HEK293 (cell line): Measurements from ENCODE around the gene PHAF1.

Experiments
- CTCF ChIA-PET: fragments of 350-600 bp; formaldehyde crosslinking; extraction: SDS; loops from one replicate; lab custom pipeline; 2021; ENCODE audit warnings: antibody characterized with exemption; lab: Yijun Ruan, JAX
- POLR2A ChIA-PET: fragments of 300-600 bp; formaldehyde crosslinking; extraction: SDS; loops from one replicate; lab custom pipeline; 2020; ENCODE audit warnings: antibody characterized with exemption, inconsistent platforms; lab: Yijun Ruan, JAX
- H3K27ac ChIP-seq: fragments of 200-500 bp; sonication (Bioruptor generic); 2 replicates; pipeline ENCODE4 v1.5.1; 2014; ENCODE audit warnings: low read depth, low read length, control low read depth, inconsistent platforms; ENCODE audit errors: extremely low read depth
- H3K36me3 ChIP-seq, 2 experiments: fragments of 200-500 bp in 1 of 2; sonication (Bioruptor generic) in 1 of 2; 1 replicate in 1 of 2; 2 replicates in 1 of 2; pipeline ENCODE4 v1.5.1; 2014 to 2017; ENCODE audit warnings: inconsistent platforms in 2 of 2, low read length in 2 of 2; ENCODE audit not compliant: control insufficient read depth in 2 of 2, insufficient read depth in 1 of 2
- H3K4me1 ChIP-seq: fragments of 200-500 bp; sonication (Bioruptor generic); 2 replicates; pipeline ENCODE4 v1.5.1; 2014; ENCODE audit warnings: mild to moderate bottlenecking, low read length, inconsistent platforms; ENCODE audit not compliant: control insufficient read depth, insufficient read depth
- H3K4me3 ChIP-seq: 2 replicates; pipeline ENCODE4 v1.5.1; 2011; ENCODE audit warnings: low read depth, mild to moderate bottlenecking, control low read depth, low read length, moderate library complexity
- H3K9me3 ChIP-seq: fragments of 200-500 bp; sonication (Bioruptor generic); 2 replicates; pipeline ENCODE4 v1.5.1; 2014; ENCODE audit warnings: low read depth, low read length, inconsistent platforms; ENCODE audit not compliant: control insufficient read depth, insufficient read depth
- KLF17 ChIP-seq: fragments of 450-650 bp; formaldehyde crosslinking; IDR thresholded peaks from 2 replicates; pipeline ENCODE4 v1.5.1; 2016; ENCODE audit warnings: missing biosample characterization, missing genetic modification characterization
- KLF9 ChIP-seq: fragments of 450-650 bp; formaldehyde crosslinking; IDR thresholded peaks from 2 replicates; pipeline ENCODE4 v1.5.1; 2016; ENCODE audit warnings: missing biosample characterization, missing genetic modification characterization, low read depth
- PATZ1 ChIP-seq: fragments of 450-650 bp; formaldehyde crosslinking; IDR thresholded peaks from 2 replicates; pipeline ENCODE4 v1.5.1; 2016; ENCODE audit warnings: missing biosample characterization, missing genetic modification characterization
- PRDM1 ChIP-seq: fragments of 450-650 bp; formaldehyde crosslinking; IDR thresholded peaks from 2 replicates; pipeline ENCODE4; 2016; ENCODE audit warnings: missing biosample characterization, missing genetic modification characterization
- PRDM10 ChIP-seq: fragments of 450-650 bp; formaldehyde crosslinking; IDR thresholded peaks from 2 replicates; pipeline ENCODE4 v1.5.1; 2016; ENCODE audit warnings: missing biosample characterization, missing genetic modification characterization
- TCF7L2 ChIP-seq: IDR thresholded peaks from 2 replicates; pipeline ENCODE4 v1.6.1; 2011; ENCODE audit warnings: low read depth, mild to moderate bottlenecking, inconsistent platforms, low read length, moderate library complexity, borderline replicate concordance
- ZNF18 ChIP-seq: fragments of 450-650 bp; formaldehyde crosslinking; IDR thresholded peaks from 2 replicates; pipeline ENCODE4 v1.5.1; 2016; ENCODE audit warnings: missing biosample characterization, missing genetic modification characterization
- ZNF2 ChIP-seq: fragments of 450-650 bp; formaldehyde crosslinking; IDR thresholded peaks from 2 replicates; pipeline ENCODE4 v1.5.1; 2016; ENCODE audit warnings: missing biosample characterization, missing genetic modification characterization
- ZNF221 ChIP-seq: fragments of 450-650 bp; formaldehyde crosslinking; IDR thresholded peaks from 2 replicates; pipeline ENCODE4 v1.5.1; 2017; ENCODE audit warnings: missing biosample characterization, missing genetic modification characterization, borderline replicate concordance
- ZNF548 ChIP-seq: fragments of 450-650 bp; formaldehyde crosslinking; IDR thresholded peaks from 2 replicates; pipeline ENCODE4 v1.5.1; 2016; ENCODE audit warnings: missing biosample characterization, missing genetic modification characterization
- ZSCAN18 ChIP-seq: fragments of 450-650 bp; formaldehyde crosslinking; IDR thresholded peaks from 2 replicates; pipeline ENCODE4 v1.5.1; 2016; ENCODE audit warnings: missing biosample characterization, missing genetic modification characterization
- ZSCAN30 ChIP-seq: fragments of 450-650 bp; IDR thresholded peaks from 2 replicates; pipeline ENCODE4 v1.5.1; 2018; ENCODE audit warnings: missing biosample characterization, mild to moderate bottlenecking, missing genetic modification characterization, moderate library complexity

Gene PHAF1

GRCh38 chr16:67179421-67180080, 69.8 kb downstream of the PHAF1 start (continued):
- TF ChIP-seq PRDM10 (tag by site-specific recombination): no peak

- TF ChIP-seq KLF9: 0 out of 2 replicates have a peak, but pooled peaks have one; percentile 13
- no peak for TF ChIP-seq PATZ1 (tag by site-specific recombination)
- TF ChIP-seq, all 188 proteins: peak for 1
- CTCF ChIA-PET: interaction anchor here (1.0 kb wide), 1 partner anchor 18 kb away, joined by 5 read pairs; no protein-coding TSS in a partner anchor
Measured at GRCh38 chr16:67180166-67180565, 70.4 kb downstream of the PHAF1 start.

GRCh38 chr16:67181346-67181745, 71.6 kb downstream of the PHAF1 start:
- ChIA-PET POLR2A (interaction anchor here (0.7 kb wide), 1 partner anchor 206 kb away, joined by 7 read pairs; no protein-coding TSS in a partner anchor), CTCF (interaction anchor here (0.6 to 1.0 kb wide), 3 partner anchors 19 to 368 kb away, joined by 3 to 5 read pairs (median 3); no protein-coding TSS in a partner anchor)
- no peak overlapping the region for H3K4me3 ChIP-seq
- no peak overlapping the region for H3K27ac ChIP-seq
- TF ChIP-seq ZNF221 (tag by site-specific recombination) (no peak), PRDM1 (tag by site-specific recombination) (peak; percentile 64; the same call in 1 of the 2 replicates)
- H3K4me1 ChIP-seq: peaks cover 9% of the 10 kb centered on the region
- H3K36me3 ChIP-seq: peaks cover 0 to 32% of the 10 kb centered on the region in 2 experiments; a peak in 1 of 3 replicates
- H3K9me3 ChIP-seq: no peaks in the 10 kb centered on the region

More at GRCh38 chr16:67180166-67180565, 70.4 kb downstream of the PHAF1 start:
- Histone ChIP-seq H3K4me3 (no peak overlapping the region), H3K36me3 (peaks cover 0 to 38% of the 10 kb centered on the region in 2 experiments; a peak in 1 of 3 replicates), H3K27ac (no peak overlapping the region), H3K9me3 (no peaks in the 10 kb centered on the region), H3K4me1 (peaks cover 9% of the 10 kb centered on the region)
- POLR2A ChIA-PET: no interaction called here

GRCh38 chr16:67182288-67182687, 72.5 kb downstream of the PHAF1 start:
- Histone ChIP-seq H3K4me3 (no peak overlapping the region), H3K9me3 (no peaks in the 10 kb centered on the region), H3K27ac (no peak overlapping the region), H3K36me3 (peaks cover 0 to 29% of the 10 kb centered on the region in 2 experiments; a peak in 1 of 3 replicates), H3K4me1 (peaks cover 9% of the 10 kb centered on the region)
- ChIA-PET POLR2A (interaction anchor here (0.7 kb wide), 2 partner anchors 66 to 207 kb away, joined by 3 to 7 read pairs; partner anchors contain the start of gene FHOD1), CTCF (interaction anchor here (1.5 kb wide), 1 partner anchor 13 kb away, joined by 5 read pairs; no protein-coding TSS in a partner anchor)
- TF ChIP-seq ZSCAN30 (tag by site-specific recombination) (no peak), PRDM10 (tag by site-specific recombination) (peak; percentile 24; the same call in 1 of the 2 replicates), TCF7L2 (no peak), ZNF548 (tag by site-specific recombination) (no peak), ZNF2 (tag by site-specific recombination) (no peak), KLF17 (tag by site-specific recombination) (peak; percentile 66; the same call in 1 of the 2 replicates), ZNF18 (no peak), ZSCAN18 (tag by site-specific recombination) (no peak)
